Neural cell (in vitro differentiated cells): ENCODE data around the gene KIF16B. TPM values are rescaled to one million over a fixed set of nuclear protein-coding genes. Genes with fewer than 3 reads are reported as not detected.

ENCODE experiments used
- H2AFZ ChIP-seq: fragments of 200-600, 300-800 bp; sonication (generic), shearing (Covaris generic); 2 replicates; pipeline ENCODE4 v1.6.0; 2014; ENCODE audit warnings: low read depth, mild to moderate bottlenecking, antibody characterized with exemption, low read length, moderate library complexity
- H3F3A ChIP-seq: fragments of 200-600 bp; shearing (Covaris generic); 2 replicates; pipeline ENCODE4 v1.6.1; 2016; ENCODE audit warnings: mild to moderate bottlenecking, moderate library complexity, mixed read lengths, antibody characterized with exemption, low read length; ENCODE audit not compliant: insufficient read depth, poor library complexity, severe bottlenecking
- H3K27ac ChIP-seq: fragments of 200-600, 300-800 bp; sonication (generic), shearing (Covaris generic); 2 replicates; pipeline ENCODE4 v1.5.1; 2014; ENCODE audit warnings: mild to moderate bottlenecking, low read length, moderate library complexity
- H3K27me3 ChIP-seq: fragments of 300-800, 200-600 bp; sonication (generic), shearing (Covaris generic); 2 replicates; pipeline ENCODE4 v1.6.0; 2014; ENCODE audit warnings: mild to moderate bottlenecking, low read depth, low read length, moderate library complexity; ENCODE audit not compliant: insufficient read depth
- H3K36me3 ChIP-seq: fragments of 300-800, 200-600 bp; sonication (generic), shearing (Covaris generic); 2 replicates; pipeline ENCODE4 v1.5.1; 2014; ENCODE audit warnings: mild to moderate bottlenecking, antibody characterized with exemption, low read length, moderate library complexity; ENCODE audit not compliant: insufficient read depth
- H3K4me2 ChIP-seq: fragments of 300-800, 200-600 bp; sonication (generic), shearing (Covaris generic); 2 replicates; pipeline ENCODE4 v1.6.0; 2014; ENCODE audit warnings: mild to moderate bottlenecking, low read length
- H3K4me3 ChIP-seq: fragments of 300-800, 200-600 bp; sonication (generic), shearing (Covaris generic); 2 replicates; pipeline ENCODE4 v1.5.1; 2014; ENCODE audit warnings: mild to moderate bottlenecking, low read length, moderate library complexity
- H3K79me2 ChIP-seq: fragments of 200-600 bp; shearing (Covaris generic); replicated peaks from 2 replicates; pipeline ENCODE4 v1.6.0; 2014; ENCODE audit warnings: mild to moderate bottlenecking, low read length, moderate library complexity; ENCODE audit not compliant: insufficient read depth
- H3K9ac ChIP-seq: fragments of 300-800, 200-600 bp; sonication (generic), shearing (Covaris generic); 2 replicates; pipeline ENCODE4 v1.6.1; 2016; ENCODE audit warnings: mild to moderate bottlenecking, low read length, mixed read lengths
- H3K9me2 ChIP-seq: fragments of 200-600 bp; shearing (Covaris generic); 2 replicates; pipeline ENCODE4 v1.6.1; 2016; ENCODE audit warnings: mild to moderate bottlenecking, low read length, mixed read lengths; ENCODE audit not compliant: insufficient read depth
- H3K9me3 ChIP-seq: fragments of 200-600, 300-800 bp; sonication (generic), shearing (Covaris generic); 2 replicates; pipeline ENCODE4 v1.6.1; 2016; ENCODE audit warnings: mild to moderate bottlenecking, mixed run types, low read length, moderate library complexity, mixed read lengths
- H4K20me1 ChIP-seq: fragments of 200-600 bp; shearing (Covaris generic); 2 replicates; pipeline ENCODE4 v1.6.1; 2016; ENCODE audit warnings: mild to moderate bottlenecking, mixed run types; ENCODE audit not compliant: insufficient read depth
- EP300 ChIP-seq: fragments of 450-650 bp; conservative IDR thresholded peaks from 2 replicates; pipeline ENCODE4 v1.6.1; 2014; ENCODE audit warnings: antibody characterized with exemption, mild to moderate bottlenecking, moderate library complexity; ENCODE audit not compliant: poor library complexity, severe bottlenecking
- EZH2 ChIP-seq: fragments of 200-600, 300-800 bp; shearing (Covaris generic), sonication (generic); IDR thresholded peaks from 2 replicates; pipeline ENCODE4 v1.6.1; 2014; ENCODE audit warnings: antibody characterized with exemption, low read length, borderline replicate concordance, mild to moderate bottlenecking; ENCODE audit not compliant: insufficient read depth, poor library complexity, severe bottlenecking
- MXI1 ChIP-seq: fragments of 450-650 bp; conservative IDR thresholded peaks from 2 replicates; pipeline ENCODE4 v1.6.1; 2014; ENCODE audit warnings: antibody characterized with exemption, mild to moderate bottlenecking; ENCODE audit not compliant: poor library complexity, severe bottlenecking
- POLR2AphosphoS5 ChIP-seq: IDR thresholded peaks from 2 replicates; pipeline ENCODE4 v1.6.1; 2012
- RAD21 ChIP-seq: fragments of 450-650 bp; conservative IDR thresholded peaks from 2 replicates; pipeline ENCODE4 v1.6.1; 2014; ENCODE audit warnings: antibody characterized with exemption, mild to moderate bottlenecking, moderate library complexity
- SMC3 ChIP-seq: fragments of 450-650 bp; conservative IDR thresholded peaks from 2 replicates; pipeline ENCODE4 v1.6.1; 2014; ENCODE audit warnings: antibody characterized with exemption, mild to moderate bottlenecking, moderate library complexity; ENCODE audit not compliant: poor library complexity
- TAF1 ChIP-seq: IDR thresholded peaks from 2 replicates; pipeline ENCODE4 v1.6.1; 2012; ENCODE audit warnings: low read depth
- polyA plus RNA-seq: library from polyadenylated mRNA; depleted of rRNA; stranded (reverse); fragments of >200 nt; gene quantifications from 2 replicates; pipeline ENCODE4 v1.2.3, GENCODE V29; 2014
- TF ChIP-seq, protein P1 (sequence below): IDR thresholded peaks from 2 replicates; pipeline ENCODE4 v1.6.1; 2012; ENCODE audit warnings: borderline replicate concordance
- TF ChIP-seq, protein P2 (sequence below): fragments of 450-650 bp; IDR thresholded peaks from 2 replicates; pipeline ENCODE4 v1.5.1; 2014; ENCODE audit warnings: antibody characterized with exemption, mild to moderate bottlenecking, moderate library complexity; ENCODE audit not compliant: poor library complexity, severe bottlenecking

The KIF16B gene
- polyA plus RNA-seq, 1 donor from 2014 or later, result 3.8 TPM

GRCh38 chr20:16445482-16445881 lies 127.8 kb downstream of the KIF16B start:
- Histone ChIP-seq H3K9me3 (no peaks in the 10 kb centered on the region), H3K27ac (no peak overlapping the region), H3K4me3 (no peak overlapping the region), H3K9me2 (no peaks in the 10 kb centered on the region), H3K9ac (no peak overlapping the region), H3K79me2 (no peaks in the 10 kb centered on the region), H3F3A (no peaks in the 10 kb centered on the region), H4K20me1 (no peaks in the 10 kb centered on the region), H3K27me3 (no peaks in the 10 kb centered on the region), H3K36me3 (no peaks in the 10 kb centered on the region), H3K4me2 (no peak overlapping the region), H2AFZ (no peak overlapping the region)
- no peak for TF ChIP-seq EZH2
- TF ChIP-seq, protein P1, sequence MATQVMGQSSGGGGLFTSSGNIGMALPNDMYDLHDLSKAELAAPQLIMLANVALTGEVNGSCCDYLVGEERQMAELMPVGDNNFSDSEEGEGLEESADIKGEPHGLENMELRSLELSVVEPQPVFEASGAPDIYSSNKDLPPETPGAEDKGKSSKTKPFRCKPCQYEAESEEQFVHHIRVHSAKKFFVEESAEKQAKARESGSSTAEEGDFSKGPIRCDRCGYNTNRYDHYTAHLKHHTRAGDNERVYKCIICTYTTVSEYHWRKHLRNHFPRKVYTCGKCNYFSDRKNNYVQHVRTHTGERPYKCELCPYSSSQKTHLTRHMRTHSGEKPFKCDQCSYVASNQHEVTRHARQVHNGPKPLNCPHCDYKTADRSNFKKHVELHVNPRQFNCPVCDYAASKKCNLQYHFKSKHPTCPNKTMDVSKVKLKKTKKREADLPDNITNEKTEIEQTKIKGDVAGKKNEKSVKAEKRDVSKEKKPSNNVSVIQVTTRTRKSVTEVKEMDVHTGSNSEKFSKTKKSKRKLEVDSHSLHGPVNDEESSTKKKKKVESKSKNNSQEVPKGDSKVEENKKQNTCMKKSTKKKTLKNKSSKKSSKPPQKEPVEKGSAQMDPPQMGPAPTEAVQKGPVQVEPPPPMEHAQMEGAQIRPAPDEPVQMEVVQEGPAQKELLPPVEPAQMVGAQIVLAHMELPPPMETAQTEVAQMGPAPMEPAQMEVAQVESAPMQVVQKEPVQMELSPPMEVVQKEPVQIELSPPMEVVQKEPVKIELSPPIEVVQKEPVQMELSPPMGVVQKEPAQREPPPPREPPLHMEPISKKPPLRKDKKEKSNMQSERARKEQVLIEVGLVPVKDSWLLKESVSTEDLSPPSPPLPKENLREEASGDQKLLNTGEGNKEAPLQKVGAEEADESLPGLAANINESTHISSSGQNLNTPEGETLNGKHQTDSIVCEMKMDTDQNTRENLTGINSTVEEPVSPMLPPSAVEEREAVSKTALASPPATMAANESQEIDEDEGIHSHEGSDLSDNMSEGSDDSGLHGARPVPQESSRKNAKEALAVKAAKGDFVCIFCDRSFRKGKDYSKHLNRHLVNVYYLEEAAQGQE, result no peak
- TF ChIP-seq, protein P2, sequence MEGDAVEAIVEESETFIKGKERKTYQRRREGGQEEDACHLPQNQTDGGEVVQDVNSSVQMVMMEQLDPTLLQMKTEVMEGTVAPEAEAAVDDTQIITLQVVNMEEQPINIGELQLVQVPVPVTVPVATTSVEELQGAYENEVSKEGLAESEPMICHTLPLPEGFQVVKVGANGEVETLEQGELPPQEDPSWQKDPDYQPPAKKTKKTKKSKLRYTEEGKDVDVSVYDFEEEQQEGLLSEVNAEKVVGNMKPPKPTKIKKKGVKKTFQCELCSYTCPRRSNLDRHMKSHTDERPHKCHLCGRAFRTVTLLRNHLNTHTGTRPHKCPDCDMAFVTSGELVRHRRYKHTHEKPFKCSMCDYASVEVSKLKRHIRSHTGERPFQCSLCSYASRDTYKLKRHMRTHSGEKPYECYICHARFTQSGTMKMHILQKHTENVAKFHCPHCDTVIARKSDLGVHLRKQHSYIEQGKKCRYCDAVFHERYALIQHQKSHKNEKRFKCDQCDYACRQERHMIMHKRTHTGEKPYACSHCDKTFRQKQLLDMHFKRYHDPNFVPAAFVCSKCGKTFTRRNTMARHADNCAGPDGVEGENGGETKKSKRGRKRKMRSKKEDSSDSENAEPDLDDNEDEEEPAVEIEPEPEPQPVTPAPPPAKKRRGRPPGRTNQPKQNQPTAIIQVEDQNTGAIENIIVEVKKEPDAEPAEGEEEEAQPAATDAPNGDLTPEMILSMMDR, result no peak
- TF ChIP-seq TAF1, result no peak
- no peak for TF ChIP-seq MXI1
- no peak for TF ChIP-seq POLR2AphosphoS5
- TF ChIP-seq RAD21, result no peak
- no peak for TF ChIP-seq EP300
- no peak for TF ChIP-seq SMC3

GRCh38 chr20:16444057-16444777 lies 129.0 kb downstream of the KIF16B start:
- H3K9me3 ChIP-seq, result no peaks in the 10 kb centered on the region
- H3K4me2 ChIP-seq, result no peak overlapping the region
- no peak overlapping the region for H3K27ac ChIP-seq
- H3K36me3 ChIP-seq, result no peaks in the 10 kb centered on the region
- H3K4me3 ChIP-seq, result no peak overlapping the region
- H2AFZ ChIP-seq, result no peak overlapping the region
- H3K79me2 ChIP-seq, result no peaks in the 10 kb centered on the region
- H3K27me3 ChIP-seq, result no peaks in the 10 kb centered on the region
- no peak overlapping the region for H3K9ac ChIP-seq
- no peak for TF ChIP-seq TAF1
- H3K9me2 ChIP-seq, result no peaks in the 10 kb centered on the region
- H4K20me1 ChIP-seq, result no peaks in the 10 kb centered on the region
- H3F3A ChIP-seq, result no peaks in the 10 kb centered on the region
